ENCODE measurements around the gene GABBR2.

- no peak for TF ChIP-seq CTCF (conservative IDR thresholded peaks at IDR 0.05)
- TF ChIP-seq ZFX (IDR thresholded peaks at IDR 0.05), result no peak
Measured at GRCh38 chr9:98391406-98391805, 317.3 kb downstream of the GABBR2 start.
